Endodermal cell (in vitro differentiated cells): Measurements from ENCODE around the gene TNFRSF1B. TPM values are rescaled to one million over a fixed set of nuclear protein-coding genes. Genes with fewer than 3 reads are reported as not detected.

Experiments
- DNase-seq: peaks from one replicate; pipeline ENCODE4 v3.0.0-alpha.2; 2017
- H3K27ac ChIP-seq: 2 replicates; pipeline ENCODE4 v1.5.1; 2013; ENCODE audit warnings: mild to moderate bottlenecking, low read depth, low read length, moderate library complexity
- H3K27me3 ChIP-seq: 2 replicates; pipeline ENCODE4 v1.6.1; 2013; ENCODE audit warnings: mild to moderate bottlenecking, low read length, moderate library complexity; ENCODE audit not compliant: insufficient read depth, control insufficient read depth, poor library complexity, severe bottlenecking
- H3K36me3 ChIP-seq: 2 replicates; pipeline ENCODE4 v1.7.0; 2013; ENCODE audit warnings: mild to moderate bottlenecking, low read length, moderate library complexity; ENCODE audit not compliant: control insufficient read depth, insufficient read depth
- H3K4me1 ChIP-seq: one replicate; pipeline ENCODE4 v1.7.0; 2013; ENCODE audit warnings: low read length; ENCODE audit not compliant: control insufficient read depth, insufficient read depth
- H3K4me3 ChIP-seq: 2 replicates; pipeline ENCODE4 v1.5.1; 2013; ENCODE audit warnings: mild to moderate bottlenecking, low read length, moderate library complexity
- H3K9ac ChIP-seq: 2 replicates; pipeline ENCODE4 v1.6.1; 2013; ENCODE audit warnings: mild to moderate bottlenecking, low read length, moderate library complexity; ENCODE audit not compliant: poor library complexity, severe bottlenecking; ENCODE audit errors: extremely low read depth
- H3K9me3 ChIP-seq: 2 replicates; pipeline ENCODE4 v1.6.1; 2013; ENCODE audit warnings: mild to moderate bottlenecking, low read length, moderate library complexity; ENCODE audit not compliant: control insufficient read depth
- H3K27ac Mint-ChIP-seq: 2 replicates; pipeline ENCODE4 v1.8.0; 2020; ENCODE audit warnings: mixed read lengths
- H3K27me3 Mint-ChIP-seq: 2 replicates; pipeline ENCODE4 v1.8.0; 2021; ENCODE audit warnings: mild to moderate bottlenecking, mixed read lengths; ENCODE audit not compliant: insufficient read depth
- H3K36me3 Mint-ChIP-seq: 2 replicates; pipeline ENCODE4 v1.8.0; 2020; ENCODE audit warnings: low read depth, mixed read lengths
- H3K4me1 Mint-ChIP-seq: 2 replicates; pipeline ENCODE4 v1.8.0; 2020; ENCODE audit warnings: mixed read lengths
- H3K4me3 Mint-ChIP-seq: 2 replicates; pipeline ENCODE4 v1.8.0; 2020; ENCODE audit warnings: mild to moderate bottlenecking, moderate library complexity, mixed read lengths
- H3K9me3 Mint-ChIP-seq: 2 replicates; pipeline ENCODE4 v1.8.0; 2020; ENCODE audit warnings: mild to moderate bottlenecking, mixed read lengths
- WGBS, 2 experiments: methylation state at CpG; one replicate each; pipeline versions ENCODE4 v1.1.5 to v1.1.7; 2013; ENCODE audit warnings: missing lambda C conversion rate in 2 of 2, mixed read lengths in 1 of 2; ENCODE audit not compliant: insufficient coverage in 1 of 2, insufficient read length in 1 of 2; 5-methylcytosine and 5-hydroxymethylcytosine counted together
- total RNA-seq, 2 donors: library from RNA; stranded (reverse); fragmentation: NEBNext Ultra II Directional in 1 of 2; extraction: Animal tissue kit (Norgen Biotek cat#: 25700) in 1 of 2; gene quantifications; 2 replicates in 1 of 2; 3 replicates in 1 of 2; pipeline ENCODE4 v1.2.1, GENCODE V29; 2021
- TF ChIP-seq, protein P1 (sequence below): fragments of 200-600 bp; sonication (generic); conservative IDR thresholded peaks from 2 replicates; pipeline ENCODE4 v1.5.0; 2021; ENCODE audit warnings: antibody characterized with exemption, mild to moderate bottlenecking

TNFRSF1B gene
- total RNA-seq, 2 donors from 2014 or later: 0.24 to 0.40 TPM

DNA sequence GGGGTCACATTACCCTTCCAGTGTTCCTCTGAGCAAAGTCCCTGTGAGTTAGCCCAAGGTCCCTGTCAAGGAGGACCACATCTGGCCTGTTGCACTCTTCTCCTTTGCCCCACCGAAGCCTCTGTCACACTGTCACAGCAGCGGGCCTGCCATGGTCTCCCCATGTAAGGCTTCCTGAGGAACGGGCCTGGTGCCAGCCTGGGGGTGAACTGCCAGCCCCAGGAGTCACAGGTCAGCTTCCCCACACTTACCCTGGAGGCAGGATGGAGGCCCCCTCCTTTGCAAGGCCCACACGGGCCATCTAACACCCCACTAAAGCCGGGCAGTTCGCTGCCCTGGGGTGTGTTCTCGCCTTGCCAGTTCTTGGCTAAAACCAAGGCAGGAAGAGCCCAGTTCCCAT lies 14.1 kb downstream of the TNFRSF1B start:
- H3K4me1 Mint-ChIP-seq: peaks cover 7% of the 10 kb centered on the region
- H3K9ac ChIP-seq: no peak overlapping the region
- H3K4me1 ChIP-seq: no peaks in the 10 kb centered on the region
- H3K27ac Mint-ChIP-seq: no peak overlapping the region
- no peak overlapping the region for H3K4me3 Mint-ChIP-seq
- H3K9me3 Mint-ChIP-seq: no peaks in the 10 kb centered on the region
- H3K27ac ChIP-seq: no peak overlapping the region
- no peak for DNase-seq
- TF ChIP-seq, protein P1, sequence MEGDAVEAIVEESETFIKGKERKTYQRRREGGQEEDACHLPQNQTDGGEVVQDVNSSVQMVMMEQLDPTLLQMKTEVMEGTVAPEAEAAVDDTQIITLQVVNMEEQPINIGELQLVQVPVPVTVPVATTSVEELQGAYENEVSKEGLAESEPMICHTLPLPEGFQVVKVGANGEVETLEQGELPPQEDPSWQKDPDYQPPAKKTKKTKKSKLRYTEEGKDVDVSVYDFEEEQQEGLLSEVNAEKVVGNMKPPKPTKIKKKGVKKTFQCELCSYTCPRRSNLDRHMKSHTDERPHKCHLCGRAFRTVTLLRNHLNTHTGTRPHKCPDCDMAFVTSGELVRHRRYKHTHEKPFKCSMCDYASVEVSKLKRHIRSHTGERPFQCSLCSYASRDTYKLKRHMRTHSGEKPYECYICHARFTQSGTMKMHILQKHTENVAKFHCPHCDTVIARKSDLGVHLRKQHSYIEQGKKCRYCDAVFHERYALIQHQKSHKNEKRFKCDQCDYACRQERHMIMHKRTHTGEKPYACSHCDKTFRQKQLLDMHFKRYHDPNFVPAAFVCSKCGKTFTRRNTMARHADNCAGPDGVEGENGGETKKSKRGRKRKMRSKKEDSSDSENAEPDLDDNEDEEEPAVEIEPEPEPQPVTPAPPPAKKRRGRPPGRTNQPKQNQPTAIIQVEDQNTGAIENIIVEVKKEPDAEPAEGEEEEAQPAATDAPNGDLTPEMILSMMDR: no peak
- no peak overlapping the region for H3K4me3 ChIP-seq
- 80 to 88% methylated on average over 1 to 7 of the region's 7 CpGs for WGBS, 2 experiments
- no peaks in the 10 kb centered on the region for H3K36me3 Mint-ChIP-seq
- no peaks in the 10 kb centered on the region for H3K27me3 ChIP-seq
- H3K9me3 ChIP-seq: no peaks in the 10 kb centered on the region
- peaks cover 8% of the 10 kb centered on the region for H3K27me3 Mint-ChIP-seq
- no peaks in the 10 kb centered on the region for H3K36me3 ChIP-seq

DNA sequence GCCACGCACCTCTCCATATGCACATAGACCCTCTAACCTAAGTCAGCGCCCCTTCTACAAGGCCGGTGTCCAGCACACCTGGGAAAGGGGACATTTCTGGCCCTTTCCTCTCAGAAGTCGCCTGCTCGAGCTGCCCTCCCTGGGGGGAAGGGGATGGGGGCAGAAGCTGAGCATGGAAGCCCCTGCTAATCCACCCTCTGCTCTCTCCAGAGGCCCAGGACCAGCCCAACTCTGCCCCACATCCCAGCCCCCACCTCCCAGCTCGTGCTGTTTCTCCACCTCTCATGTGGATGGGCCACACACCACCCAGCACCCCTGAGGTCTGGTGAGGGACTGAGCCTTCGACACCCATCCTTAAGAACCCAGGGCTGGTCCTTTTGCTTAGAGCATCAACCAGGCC lies 14.8 kb downstream of the TNFRSF1B start:
- TF ChIP-seq, protein P1: no peak
- H3K36me3 ChIP-seq: no peaks in the 10 kb centered on the region
- Mint-ChIP-seq H3K27ac (no peak overlapping the region), H3K4me1 (peaks cover 7% of the 10 kb centered on the region), H3K9me3 (no peaks in the 10 kb centered on the region), H3K36me3 (no peaks in the 10 kb centered on the region), H3K4me3 (no peak overlapping the region), H3K27me3 (peaks cover 8% of the 10 kb centered on the region)
- no peak overlapping the region for H3K9ac ChIP-seq
- 90 to 95% methylated on average over 2 to 7 of the region's 7 CpGs for WGBS, 2 experiments
- H3K9me3 ChIP-seq: no peaks in the 10 kb centered on the region
- no peak overlapping the region for H3K27ac ChIP-seq
- no peak overlapping the region for H3K4me3 ChIP-seq
- H3K4me1 ChIP-seq: no peaks in the 10 kb centered on the region
- H3K27me3 ChIP-seq: no peaks in the 10 kb centered on the region
- DNase-seq: no peak

DNA sequence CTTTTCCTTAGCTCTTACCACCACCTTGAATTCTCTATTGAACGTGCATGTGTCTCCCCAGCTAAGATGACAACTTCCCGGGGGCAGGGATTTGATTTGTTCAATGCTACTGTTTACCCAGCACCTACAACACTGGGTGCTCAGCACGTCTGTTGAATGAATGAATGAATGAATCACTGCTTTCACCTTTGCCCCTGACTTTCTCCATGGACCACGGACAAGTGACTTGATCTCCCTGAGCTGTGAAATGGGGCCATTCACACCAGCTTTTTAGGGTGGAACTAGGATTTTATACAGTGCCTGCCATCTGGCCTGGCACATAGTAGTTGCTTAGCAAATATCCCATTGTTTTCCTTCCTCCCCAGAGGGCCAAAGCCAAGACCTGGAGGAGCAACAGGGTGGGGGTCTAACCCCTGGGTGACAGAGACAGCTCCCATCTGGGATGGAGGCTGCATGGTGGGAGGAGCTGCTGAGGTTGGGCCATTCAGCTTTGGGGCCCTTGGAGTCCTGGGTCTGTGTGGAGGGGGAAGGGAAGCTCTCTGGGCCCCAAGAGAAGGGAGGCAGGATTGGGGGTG lies 15.7 kb downstream of the TNFRSF1B start:
- no peaks in the 10 kb centered on the region for H3K4me1 ChIP-seq
- no peaks in the 10 kb centered on the region for H3K27me3 ChIP-seq
- H3K27me3 Mint-ChIP-seq: peaks cover 8% of the 10 kb centered on the region
- H3K36me3 Mint-ChIP-seq: no peaks in the 10 kb centered on the region
- no peak overlapping the region for H3K4me3 ChIP-seq
- H3K36me3 ChIP-seq: no peaks in the 10 kb centered on the region
- TF ChIP-seq, protein P1: no peak
- H3K9me3 Mint-ChIP-seq: no peaks in the 10 kb centered on the region
- peaks cover 7% of the 10 kb centered on the region for H3K4me1 Mint-ChIP-seq
- no peak overlapping the region for H3K4me3 Mint-ChIP-seq
- no peak overlapping the region for H3K9ac ChIP-seq
- DNase-seq: no peak
- no peaks in the 10 kb centered on the region for H3K9me3 ChIP-seq
- 93 to 100% methylated on average over 2 to 4 of the region's 4 CpGs for WGBS, 2 experiments
- peak overlapping the region; percentile 39 for H3K27ac Mint-ChIP-seq
- no peak overlapping the region for H3K27ac ChIP-seq
